ENCODE data around the gene CTSD.
"Not testable (repeated sequence)": the region's sequence is repeated elsewhere in the genome, so short reads cannot be mapped to it uniquely, and the experiment has no call there.

CTSD gene

DNA sequence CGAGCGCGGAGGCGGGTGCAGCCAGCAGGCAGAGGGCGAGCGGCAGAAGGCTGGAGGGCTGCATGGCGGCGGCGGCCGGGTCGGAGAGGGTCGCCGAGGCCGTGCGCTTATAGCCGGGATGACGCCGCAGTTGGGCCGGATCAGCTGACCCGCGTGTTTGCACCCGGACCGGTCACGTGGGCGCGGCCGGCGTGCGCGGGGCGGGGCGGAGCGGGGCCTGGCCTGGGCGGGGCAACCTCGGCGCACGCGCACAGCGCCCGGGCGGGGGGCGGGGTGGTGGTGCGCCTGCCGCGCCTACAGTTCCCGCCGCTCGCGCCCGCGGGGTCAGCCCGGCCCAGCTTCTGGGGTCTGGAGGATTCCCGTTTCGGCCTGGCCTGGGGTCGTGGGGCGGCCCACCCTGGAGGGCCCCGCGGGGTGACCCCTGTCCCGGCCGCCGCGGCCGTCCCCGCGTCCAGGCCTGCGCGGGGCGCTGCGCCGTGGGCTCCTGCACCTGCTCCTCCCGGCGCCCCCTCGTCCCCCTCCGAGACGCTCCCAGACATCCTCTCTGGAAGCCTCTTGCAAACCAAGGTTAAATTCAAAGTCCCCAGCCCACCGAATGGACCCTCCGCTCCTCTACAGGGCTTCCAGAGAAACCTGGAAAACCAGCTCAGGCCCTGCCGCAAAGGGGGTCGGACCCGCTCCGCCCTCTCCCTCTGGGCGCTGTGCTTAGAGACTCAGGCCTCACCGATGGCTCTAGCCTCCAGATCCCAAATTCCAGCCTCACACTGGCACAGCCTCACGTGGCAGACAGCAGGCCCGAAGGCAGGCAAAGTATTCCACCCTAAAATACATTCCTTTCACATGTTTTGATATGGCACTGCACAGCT lies at the start of gene CTSD:
Gene CTSD (minus strand): TSS at position 132 of the 866 bp plus-strand sequence. CDS start 68 bp downstream, at position 64.
- peak; percentile 14 to 90 for DNase-seq

DNA sequence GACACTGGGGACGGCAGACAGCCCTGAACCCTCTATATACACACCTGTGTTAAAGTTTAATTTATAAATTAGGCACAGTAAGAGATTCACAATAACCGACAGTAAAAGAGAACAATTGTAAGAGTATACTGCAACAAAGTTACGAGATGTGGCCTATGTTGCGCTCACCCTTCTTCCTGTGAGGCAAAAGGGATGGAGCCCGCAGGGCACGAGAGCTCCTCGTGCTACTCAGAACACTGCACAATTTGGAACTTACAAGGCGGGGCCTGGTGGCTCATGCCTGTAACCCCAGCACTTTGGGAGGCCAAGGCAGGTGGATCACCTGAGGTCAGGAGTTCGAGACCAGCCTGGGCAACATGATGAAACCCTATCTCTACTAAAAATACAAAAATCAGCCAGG lies 49.6 kb upstream of the CTSD start:
- not testable (repeated sequence) for DNase-seq

DNA sequence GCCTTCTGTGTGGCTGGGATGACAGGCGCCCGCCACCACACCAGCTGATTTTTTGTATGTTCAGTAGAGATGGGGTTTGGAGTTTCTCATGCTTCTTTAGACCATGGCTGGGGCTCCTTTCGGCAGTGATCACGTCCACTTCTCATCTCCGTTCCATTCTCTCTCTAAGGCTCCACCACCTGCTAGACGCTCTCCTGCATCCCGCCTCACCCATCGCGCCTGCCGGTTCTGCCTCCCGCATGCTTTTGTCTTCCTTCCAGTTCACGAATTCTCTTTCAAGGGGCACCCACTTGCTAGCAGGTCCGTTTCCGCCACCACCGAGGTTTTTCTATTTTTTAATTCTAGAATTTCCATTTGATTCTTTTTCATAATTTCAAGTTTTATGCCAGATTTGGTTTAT lies 49.1 kb upstream of the CTSD start:
- no peak for DNase-seq

DNA sequence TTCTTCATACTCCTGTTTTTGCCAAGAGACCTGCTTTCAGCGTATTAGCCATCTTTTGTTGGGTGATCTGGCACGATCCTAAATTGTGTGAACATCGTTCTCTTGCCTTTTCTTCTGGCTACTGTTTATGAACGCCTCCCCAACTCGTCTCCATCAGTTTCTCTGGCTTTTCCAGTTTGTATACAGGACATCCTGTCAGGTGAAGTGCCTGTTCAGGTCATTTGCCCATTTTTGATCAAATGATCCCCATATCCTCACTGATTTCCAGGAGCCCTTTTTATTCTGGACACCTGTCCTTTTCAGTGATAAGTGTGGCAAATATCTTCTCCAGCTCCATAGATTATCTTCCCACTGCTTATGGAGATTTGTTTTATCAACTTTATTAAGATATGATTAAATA lies 48.5 kb upstream of the CTSD start:
- no peak for DNase-seq

DNA sequence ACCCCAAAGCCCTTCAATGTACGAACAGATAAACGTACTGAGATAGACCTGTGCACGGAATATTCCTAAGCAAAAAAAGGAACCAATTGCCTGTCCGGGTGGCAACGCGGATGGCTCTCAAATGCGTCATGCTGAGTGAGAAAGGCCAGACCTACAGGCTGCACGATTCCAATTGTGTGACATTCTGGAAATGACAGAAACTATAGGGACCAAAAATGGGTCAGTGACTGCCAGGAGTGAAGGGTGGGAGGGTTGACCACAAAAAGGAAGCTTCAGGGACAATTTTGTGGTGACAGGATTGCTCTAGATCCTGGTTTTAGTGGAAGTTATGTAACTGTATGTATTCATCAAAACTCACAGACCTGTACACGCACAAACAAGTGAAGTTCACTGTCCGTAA lies 47.0 kb upstream of the CTSD start:
- no peak for DNase-seq

DNA sequence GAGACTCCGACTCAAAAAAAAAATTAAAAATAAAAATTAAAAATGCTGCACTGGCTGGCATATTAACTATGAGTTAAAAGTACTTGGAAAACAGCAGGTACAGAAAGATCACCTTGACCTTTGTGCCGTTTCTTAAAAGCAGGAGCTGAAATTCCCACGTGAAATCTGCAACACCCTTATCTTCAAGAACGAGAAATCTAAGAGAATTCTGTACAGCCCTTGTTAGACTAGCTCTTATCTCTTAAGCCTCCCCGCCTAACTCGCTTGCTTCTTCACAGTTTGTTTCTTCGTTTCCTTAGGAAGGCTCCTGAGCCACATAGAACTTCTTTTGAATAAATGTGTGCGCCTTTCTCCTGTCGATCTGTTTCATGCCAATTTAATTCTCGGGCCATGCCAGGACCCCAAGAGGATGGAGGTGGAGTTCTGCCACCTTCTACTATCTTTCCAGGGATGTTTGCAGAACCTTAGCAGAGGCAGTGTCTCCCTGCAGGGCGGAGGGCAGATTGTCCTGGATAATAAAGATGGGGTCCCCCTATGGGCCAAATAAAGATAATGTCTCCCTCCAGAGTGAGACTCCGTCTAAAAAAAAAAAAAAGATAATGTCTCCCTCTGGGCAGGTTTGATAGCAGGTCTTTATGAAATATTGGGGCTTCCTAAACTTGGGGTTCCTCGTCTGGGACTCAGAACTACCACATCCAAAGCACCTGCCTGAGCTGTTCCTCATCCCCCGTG lies 43.7 kb upstream of the CTSD start:
- no peak for DNase-seq

DNA sequence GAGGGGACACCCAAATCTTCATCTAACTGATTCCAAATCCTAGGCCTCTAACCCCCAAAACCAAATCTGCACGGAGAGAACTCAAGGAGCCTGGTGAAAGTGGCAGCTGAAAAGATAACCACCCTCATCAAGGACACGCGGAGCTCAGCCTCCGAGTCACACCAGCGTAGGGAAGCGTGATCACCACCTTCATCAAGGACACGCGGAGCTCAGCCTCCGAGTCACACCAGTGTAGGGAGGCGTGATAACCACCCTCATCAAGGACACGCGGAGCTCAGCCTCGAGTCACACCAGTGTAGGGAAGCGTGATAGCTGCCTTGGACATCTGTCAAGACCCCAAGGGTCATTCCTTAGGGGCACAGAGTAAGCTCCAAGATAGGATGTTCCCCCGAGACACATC lies 41.8 kb upstream of the CTSD start:
- DNase-seq: no peak

DNA sequence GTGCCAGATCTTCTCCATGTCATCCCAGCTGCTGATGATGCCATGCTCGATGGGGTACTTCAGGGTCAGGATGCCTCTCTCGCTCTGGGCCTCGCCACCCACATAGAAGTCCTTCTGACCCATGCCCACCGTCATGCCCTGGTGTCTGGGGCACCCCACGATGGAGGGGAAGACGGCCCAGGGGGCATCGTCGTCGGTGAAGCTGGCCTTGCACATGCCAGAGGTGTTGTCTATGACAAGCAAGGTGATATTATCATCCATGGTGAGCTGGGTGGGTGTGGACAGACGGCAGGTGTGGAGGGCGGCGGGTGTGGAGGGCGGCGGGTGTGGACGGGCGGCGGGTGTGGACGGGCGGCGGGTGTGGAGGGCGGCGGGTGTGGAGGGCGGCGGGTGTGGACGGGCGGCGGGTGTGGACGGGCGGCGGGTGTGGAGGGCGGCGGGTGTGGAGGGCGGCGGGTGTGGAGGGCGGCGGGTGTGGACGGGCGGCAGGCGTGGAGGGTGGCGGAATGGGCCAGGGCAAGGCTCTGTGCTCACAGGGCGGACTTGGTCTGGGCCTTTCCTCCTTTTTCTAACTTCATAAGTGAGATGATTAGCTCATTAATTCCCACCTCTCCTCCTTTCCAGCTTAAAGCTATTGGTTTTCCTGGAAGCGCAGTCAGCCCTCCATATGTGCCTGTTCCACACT lies 40.2 kb upstream of the CTSD start:
- not testable (repeated sequence) for DNase-seq

DNA sequence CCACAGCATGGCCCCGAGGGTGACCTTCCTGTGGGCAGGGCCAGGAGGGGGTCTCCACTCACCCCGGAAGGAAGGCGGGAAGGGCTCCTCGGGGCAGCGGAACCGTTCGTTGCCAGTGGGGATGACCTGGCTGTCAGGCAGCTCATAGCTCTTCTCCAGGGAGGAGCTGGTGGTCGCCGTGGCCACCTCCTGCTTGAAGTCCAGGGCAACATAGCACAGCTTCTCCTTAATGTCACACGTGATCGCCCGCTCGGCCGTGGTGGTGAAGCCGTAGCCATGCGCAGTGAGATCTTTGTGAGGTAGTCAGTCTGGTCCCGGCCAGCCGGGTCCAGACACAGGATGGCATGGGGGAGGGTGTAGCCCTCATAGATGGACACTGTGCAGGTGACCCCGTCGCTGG lies 39.5 kb upstream of the CTSD start:
- no peak for DNase-seq

DNA sequence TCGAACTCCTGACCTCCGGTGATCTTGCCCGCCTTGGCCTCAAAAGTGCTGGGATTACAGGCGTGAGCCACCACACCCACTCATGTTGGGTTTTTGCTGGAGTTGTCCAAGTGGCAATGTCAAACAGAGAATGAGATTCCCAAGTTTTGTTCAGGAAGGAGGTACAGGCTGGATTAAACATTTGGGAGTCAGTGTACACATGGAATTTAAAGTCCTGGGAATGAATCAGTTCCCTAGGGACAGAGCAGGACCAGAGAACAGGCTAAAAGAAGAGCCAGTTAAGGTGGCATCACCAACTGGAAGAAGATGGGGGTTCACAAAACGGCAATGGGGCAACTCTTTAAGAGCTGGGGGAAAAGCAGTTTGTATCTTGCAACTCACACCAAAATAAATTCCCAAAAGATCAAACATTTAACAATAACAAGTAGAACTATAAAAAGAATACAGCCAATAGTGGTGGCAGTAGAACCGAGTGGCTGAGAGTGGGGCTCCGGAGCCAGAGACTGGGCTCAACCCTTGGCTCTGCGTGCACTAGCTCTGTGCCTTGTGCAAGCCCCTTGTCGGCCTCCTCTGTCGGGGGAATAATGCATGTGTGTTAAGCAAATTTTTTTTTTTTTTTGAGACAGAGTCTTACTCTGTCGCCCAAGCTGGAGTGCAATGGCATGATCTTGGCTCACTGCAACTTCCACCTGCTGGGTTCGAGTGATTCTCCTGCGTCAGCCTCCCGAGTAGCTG lies 33.8 kb upstream of the CTSD start:
- no peak for DNase-seq

DNA sequence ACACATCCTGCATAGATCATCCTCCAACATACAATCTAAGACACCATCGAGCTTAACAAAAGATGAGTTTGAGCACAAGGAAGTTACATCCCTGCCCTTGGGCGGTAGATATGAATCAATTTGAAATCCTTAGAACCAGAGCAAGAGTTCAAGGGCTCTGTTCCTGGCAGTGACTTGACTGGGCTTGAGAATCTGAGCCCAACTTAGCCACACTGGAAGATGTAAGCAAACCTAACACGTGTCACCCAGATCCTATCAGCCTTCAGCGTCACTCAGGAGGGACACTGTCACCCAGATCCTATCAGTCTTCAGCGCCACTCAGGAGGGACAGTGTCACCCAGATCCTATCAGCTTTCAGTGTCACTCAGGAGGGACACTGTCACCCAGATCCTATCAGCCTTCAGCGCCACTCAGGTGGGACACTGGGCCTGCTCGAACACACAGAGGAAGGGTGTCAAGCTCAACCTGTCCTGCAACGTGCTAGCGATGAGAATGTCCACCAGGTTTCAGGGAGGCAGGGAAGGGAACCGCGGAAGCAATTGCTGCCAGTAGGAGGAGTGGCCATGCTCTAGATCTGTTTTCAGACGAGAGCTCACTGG lies 32.8 kb upstream of the CTSD start:
- DNase-seq: peak in 1 of 2 experiments; percentile 28

DNA sequence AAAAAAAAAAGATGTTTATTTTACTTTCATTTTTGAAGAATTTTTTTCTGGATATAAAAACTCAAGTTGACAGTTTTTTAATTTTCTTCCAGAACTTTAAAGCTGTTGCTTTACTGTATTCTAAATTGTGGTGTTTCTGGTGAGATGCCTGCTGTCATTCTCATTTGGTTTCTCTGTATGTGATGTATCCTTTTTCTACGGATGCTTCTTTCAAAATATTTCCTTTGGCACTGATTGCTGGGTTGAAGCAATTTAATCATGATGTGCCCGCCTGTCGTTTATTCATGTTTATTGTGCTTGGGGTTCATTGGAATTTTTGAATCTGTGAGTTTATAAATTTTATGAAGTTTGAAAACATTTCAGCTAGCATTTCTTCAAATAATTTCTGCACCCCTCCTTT lies 29.4 kb upstream of the CTSD start:
- no peak for DNase-seq

DNA sequence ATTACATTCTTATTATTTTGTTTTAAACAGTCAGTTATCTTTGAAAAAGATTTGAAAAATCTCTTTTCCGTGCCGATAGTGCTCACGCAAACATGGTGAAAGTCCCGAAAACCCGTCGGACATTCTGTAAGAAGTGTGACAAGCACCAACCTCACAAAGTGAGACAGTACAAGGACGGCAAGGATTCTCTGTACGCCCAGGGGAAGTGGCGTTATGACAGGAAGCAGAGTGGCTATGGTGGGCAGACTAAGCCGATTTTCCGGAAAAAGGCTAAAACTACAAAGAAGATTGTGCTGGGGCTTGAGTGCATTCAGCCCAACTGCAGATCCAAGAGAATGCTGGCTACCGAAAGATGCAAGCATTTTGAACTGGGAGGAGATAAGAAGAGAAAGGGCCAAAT lies 28.7 kb upstream of the CTSD start:
- no peak for DNase-seq

DNA sequence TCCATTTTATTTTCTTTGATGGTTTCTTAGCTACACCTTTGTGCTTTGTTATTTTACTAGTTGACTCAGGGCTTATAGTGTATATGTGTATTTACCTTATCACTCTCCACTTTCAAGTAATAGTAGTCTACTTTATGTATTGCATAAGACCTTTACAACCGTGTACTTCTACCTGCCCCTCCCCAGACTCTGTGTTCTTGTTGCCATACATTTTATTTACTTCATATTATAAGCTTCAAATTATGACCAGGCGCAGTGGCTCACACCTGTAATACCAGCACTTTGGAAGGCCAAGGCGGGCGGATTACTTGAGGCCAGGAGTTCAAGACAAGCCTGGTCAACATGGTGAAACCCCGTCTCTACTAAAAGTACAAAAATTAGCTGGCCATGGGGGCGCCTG lies 28.2 kb upstream of the CTSD start:
- no peak for DNase-seq

DNA sequence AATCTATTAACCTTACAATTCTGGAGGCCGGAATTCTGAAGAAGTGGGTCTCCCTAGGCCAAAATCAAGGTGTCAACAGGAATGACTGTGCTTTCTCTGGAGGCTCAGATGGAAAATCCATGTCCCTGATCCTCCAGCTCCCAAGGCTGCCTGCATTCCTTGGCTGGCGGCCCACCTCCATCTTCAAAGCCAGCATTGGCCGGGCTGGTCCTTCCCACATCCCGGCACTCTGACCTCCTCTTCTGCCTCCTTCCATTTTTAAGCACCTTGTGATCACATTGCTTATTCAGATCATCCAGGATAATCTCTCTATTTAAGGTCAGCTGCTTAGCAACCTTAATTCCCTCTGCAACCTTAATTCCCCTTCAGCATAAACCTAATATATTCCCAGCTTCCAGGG lies 22.7 kb upstream of the CTSD start:
- no peak for DNase-seq

DNA sequence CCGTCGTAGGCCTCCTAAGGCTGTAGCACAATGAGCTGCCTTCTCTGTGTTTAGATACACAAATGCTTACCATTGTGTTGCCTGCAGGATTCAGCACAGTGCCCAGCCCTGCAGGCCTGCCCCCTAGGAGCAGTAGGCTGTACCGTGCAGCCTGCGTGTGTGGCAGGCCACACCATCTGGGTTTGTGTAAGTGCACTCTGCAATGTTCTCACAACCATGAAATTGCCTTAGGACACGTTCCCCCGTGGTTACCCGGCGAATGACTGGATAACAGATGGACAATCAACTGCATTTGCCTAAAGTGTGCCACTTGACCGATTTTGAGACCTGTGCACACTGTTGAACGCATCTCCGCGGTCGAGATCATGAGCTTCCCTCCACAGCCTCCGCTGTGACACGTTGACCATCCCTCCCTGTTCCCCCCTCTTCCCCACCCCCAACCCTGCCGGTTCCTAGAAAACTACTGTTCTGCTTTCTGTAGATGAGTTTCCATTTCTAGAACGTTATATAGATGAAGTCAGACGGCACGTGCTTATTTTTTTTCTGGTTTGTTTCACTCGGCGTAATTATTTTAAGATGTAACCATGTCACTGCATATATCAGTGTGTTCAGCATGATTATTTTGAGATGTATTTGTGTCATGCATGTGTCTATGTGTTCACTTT lies 22.2 kb upstream of the CTSD start:
- DNase-seq: no peak

DNA sequence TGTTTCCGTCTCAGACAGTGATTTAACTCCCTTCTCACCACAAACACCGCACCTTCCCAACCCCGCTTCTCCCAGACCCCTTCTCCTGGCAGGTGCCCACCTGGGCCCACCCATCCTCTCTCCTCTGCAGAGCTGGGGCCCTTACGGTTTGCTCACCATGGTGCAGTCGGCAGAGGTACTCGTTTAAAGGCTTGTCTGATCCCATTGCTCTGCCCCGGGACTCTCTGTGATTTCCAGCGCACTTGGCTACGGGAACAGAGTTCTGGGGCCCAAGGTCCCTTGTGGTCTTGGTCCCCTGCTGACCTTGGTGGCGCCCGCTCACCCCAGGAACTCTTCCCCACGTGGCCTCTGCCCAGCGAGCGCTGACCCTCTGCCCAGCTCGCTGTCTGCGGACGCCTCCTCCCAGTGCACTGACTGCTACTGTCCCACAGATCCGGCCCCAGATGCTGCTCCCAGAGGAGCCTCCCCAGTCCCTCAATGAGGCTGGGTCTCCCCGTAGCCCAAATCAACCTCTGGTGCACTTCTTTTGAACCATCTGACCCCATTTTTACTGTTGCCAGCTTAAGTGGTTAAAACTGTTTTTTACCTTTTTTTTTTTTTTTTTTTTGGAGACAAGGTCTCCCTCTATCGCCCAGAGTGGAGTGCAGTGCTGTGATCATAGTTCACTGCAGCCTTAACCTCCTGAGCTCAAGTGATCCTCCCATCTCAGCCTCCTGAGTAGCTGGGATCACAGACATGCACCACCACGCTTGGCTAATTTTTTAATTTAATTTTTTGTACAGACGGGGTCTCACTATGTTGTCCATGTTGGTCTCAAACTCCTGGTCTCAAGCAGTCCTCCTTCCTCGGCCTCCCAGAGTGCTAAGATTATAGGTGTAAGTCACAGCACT lies 21.3 kb upstream of the CTSD start:
- DNase-seq: no peak

DNA sequence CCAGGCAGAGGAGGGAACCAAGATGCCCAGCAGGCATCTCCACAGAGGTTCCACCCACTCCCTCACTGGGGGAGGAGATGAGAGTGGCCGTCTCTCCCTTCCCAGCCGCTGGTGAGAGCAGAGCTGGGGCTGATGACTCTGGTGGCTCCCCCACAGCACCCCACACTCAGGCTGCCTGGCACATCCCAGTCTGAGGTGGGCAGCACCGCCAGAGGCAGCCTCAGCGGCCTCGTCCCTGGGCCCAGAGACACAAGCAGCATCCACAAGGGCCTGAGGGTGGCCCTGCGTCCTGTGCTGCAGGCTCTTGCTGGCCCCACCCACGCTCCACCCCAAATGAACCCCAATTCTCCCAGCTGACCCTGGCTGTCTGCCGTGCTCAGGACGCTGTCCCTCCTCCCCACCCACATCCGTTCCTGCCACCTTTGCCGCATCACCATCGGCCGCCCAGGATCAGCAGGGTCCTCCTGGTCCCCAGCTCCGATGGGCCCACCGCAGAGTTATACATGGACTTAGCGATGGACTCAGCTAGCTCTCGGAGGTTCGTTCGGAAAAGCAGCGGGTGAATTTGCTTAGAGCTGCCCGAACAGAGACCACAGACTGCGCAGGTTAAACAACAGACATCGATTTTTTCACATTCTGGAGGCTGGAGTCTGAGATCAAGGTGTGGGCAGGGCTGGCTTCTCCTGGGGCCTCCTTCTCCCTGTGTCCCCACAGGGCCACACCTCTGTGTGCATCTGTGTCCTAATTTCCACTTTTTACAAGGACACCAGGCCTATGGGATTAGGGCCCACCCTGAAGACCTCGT lies 20.2 kb upstream of the CTSD start:
- no peak for DNase-seq

DNA sequence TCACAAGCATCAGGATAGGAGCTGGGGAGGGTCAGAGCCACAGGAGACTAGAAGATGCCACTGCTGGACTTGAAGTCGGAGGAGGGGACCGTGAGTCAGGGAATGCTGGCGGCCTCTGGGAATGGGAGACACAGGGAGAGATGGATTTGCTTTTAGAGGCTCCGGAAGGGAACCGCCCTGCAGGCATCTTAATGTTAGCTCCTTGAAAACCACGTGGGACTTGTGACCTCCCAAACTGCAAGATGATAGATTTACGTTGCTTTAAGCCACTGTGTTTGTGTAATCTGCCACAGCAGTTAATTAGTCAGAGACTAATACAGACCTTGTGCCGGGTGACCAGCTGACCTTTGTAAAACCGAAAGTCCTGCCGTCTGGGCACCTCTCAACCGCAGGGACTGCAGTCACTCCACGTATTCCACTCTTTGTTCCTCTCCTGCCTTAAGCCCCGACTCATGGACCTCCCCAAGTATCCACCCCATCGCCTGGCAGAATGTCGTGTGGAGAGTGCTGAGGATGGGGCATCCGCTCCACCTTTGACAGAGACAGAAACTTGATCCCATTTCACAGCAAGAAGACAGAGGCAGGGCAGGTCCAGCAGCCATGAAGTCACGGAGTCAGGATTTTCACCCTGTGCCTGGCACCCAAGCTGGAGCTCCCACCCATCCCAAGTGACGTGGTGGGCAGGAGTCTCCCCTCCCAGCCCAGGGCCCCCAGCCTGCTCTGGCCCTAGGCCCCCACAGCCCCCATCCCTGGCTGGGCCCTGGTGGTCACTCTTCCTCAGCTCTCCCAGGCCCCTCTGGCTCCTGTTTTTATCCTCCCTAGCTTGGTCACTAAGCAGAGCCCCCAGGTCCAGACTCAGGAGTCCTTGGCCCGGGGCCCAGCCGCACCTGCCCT lies 19.4 kb upstream of the CTSD start:
- no peak for DNase-seq

Data from NCI-H526 (cell line).